Colonic mucosa (tissue), 4 donors: Measurements from ENCODE around the gene FSHR. TPM values are rescaled to one million over a fixed set of nuclear protein-coding genes. Genes with fewer than 3 reads are reported as not detected.

Source experiments
- DNase-seq: peaks from one replicate; pipeline ENCODE4 v3.0.0-alpha.2; 2020
- H3K27ac ChIP-seq: fragments of 200-600 bp; one replicate; pipeline ENCODE4 v1.8.0; 2021
- H3K27me3 ChIP-seq: fragments of 200-600 bp; one replicate; pipeline ENCODE4 v1.8.0; 2021
- H3K36me3 ChIP-seq: fragments of 200-600 bp; one replicate; pipeline ENCODE4 v1.8.0; 2021
- H3K4me1 ChIP-seq: fragments of 200-600 bp; one replicate; pipeline ENCODE4 v1.8.0; 2021; ENCODE audit warnings: mild to moderate bottlenecking
- H3K4me3 ChIP-seq: fragments of 200-600 bp; one replicate; pipeline ENCODE4 v1.8.0; 2021
- H3K9ac ChIP-seq, 2 donors: one replicate each; pipeline ENCODE4 v1.7.0; 2013; ENCODE audit warnings: control low read depth in 2 of 2, low read depth in 2 of 2, low read length in 2 of 2
- H3K9me3 ChIP-seq: fragments of 200-600 bp; one replicate; pipeline ENCODE4 v1.8.0; 2021
- intact Hi-C: fragments of 100-400 bp; cut with DNase I; formaldehyde crosslinking; loops from one replicate; pipeline ENCODE4 v1.14.1; 2022
- total RNA-seq, 2 donors: library from RNA; stranded (reverse); fragmentation: NEBNext Ultra II Directional in 1 of 2; extraction: Animal tissue kit (Norgen Biotek cat#: 25700) in 1 of 2; gene quantifications; one replicate each; pipeline ENCODE4 v1.2.1, GENCODE V29; 2021
- TF ChIP-seq, protein P1 (sequence below): fragments of 200-600 bp; IDR thresholded peaks from one replicate; pipeline ENCODE4 v1.8.0; 2022; ENCODE audit warnings: antibody characterized with exemption, mild to moderate bottlenecking
- donor health status: healthy.
- donor health status: DM: no; HTN: no; CAD: no.
- donor health status: DM: no; HTN: no; CAD: no.

The FSHR gene
- total RNA-seq, 2 donors from 2014 or later, result not detected

DNA sequence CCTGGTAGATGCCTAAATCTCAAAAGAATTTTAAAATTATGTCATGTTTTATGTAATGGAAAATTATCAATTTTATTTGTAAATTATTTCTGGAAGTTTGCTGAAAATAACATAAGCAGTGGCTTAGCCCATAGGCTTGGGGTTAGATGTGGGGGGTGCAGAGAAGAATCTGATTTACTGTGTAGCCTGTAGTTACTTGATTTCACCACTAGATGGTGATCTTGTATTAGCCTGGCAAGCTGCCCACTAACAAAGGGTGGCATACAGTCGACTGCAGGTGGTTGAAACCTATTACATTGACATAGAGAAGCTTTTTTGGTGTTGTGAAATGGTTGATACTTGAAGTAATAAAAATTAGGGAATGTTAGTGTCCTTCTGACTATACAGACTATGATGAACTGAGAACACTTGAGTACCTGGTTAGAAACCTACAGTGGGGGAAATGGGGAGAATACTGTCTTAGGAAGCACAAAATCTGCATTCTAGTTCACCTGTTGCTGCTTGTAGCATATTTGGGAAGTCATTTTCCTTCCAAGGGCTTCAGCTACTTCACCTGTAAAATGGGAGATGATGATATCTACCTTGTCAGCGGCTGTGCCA is 207.8 kb downstream of the FSHR start:
- intact Hi-C loops, result loop anchor here (5.0 to 10.0 kb wide), 3 partner anchors 546 to 1546 kb away; no protein-coding TSS in a partner anchor

DNA sequence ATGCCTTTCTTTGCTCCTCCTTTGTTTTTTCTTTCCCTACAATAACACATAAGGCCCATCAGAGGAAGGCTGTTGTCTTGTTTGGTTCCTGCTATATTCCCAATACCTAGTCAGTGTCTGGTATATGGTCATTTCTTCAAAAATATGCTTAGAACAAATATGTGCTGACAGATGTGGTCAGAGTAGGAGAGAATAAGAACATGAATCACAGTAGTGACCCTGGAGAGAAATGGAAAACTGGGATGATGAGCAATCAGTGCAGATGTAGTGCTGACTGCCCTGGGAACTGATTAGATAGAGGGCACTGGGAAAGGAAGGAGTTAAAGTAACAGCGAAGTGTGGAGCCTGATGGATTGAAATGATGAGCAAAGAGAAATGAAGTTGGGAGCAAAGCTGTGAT is 209.4 kb downstream of the FSHR start:
- Histone ChIP-seq H3K4me1 (no peaks in the 10 kb centered on the region), H3K27me3 (no peaks in the 10 kb centered on the region), H3K9ac (no peak overlapping the region), H3K36me3 (no peaks in the 10 kb centered on the region), H3K9me3 (no peaks in the 10 kb centered on the region), H3K27ac (no peak overlapping the region), H3K4me3 (no peak overlapping the region)
- intact Hi-C loops, result loop anchor here (5.0 to 10.0 kb wide), 3 partner anchors 547 to 1547 kb away; no protein-coding TSS in a partner anchor
- DNase-seq, result no peak
- TF ChIP-seq, protein P1, sequence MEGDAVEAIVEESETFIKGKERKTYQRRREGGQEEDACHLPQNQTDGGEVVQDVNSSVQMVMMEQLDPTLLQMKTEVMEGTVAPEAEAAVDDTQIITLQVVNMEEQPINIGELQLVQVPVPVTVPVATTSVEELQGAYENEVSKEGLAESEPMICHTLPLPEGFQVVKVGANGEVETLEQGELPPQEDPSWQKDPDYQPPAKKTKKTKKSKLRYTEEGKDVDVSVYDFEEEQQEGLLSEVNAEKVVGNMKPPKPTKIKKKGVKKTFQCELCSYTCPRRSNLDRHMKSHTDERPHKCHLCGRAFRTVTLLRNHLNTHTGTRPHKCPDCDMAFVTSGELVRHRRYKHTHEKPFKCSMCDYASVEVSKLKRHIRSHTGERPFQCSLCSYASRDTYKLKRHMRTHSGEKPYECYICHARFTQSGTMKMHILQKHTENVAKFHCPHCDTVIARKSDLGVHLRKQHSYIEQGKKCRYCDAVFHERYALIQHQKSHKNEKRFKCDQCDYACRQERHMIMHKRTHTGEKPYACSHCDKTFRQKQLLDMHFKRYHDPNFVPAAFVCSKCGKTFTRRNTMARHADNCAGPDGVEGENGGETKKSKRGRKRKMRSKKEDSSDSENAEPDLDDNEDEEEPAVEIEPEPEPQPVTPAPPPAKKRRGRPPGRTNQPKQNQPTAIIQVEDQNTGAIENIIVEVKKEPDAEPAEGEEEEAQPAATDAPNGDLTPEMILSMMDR, result no peak

More for the DNA sequence above, 207.8 kb downstream of the FSHR start:
- no peaks in the 10 kb centered on the region for H3K27me3 ChIP-seq
- TF ChIP-seq, protein P1, result peak; percentile 97
- H3K9ac ChIP-seq, result no peak overlapping the region
- no peak overlapping the region for H3K27ac ChIP-seq
- no peak overlapping the region for H3K4me3 ChIP-seq
- no peaks in the 10 kb centered on the region for H3K36me3 ChIP-seq
- H3K4me1 ChIP-seq, result no peaks in the 10 kb centered on the region
- no peaks in the 10 kb centered on the region for H3K9me3 ChIP-seq
- peak; percentile 39 for DNase-seq

DNA sequence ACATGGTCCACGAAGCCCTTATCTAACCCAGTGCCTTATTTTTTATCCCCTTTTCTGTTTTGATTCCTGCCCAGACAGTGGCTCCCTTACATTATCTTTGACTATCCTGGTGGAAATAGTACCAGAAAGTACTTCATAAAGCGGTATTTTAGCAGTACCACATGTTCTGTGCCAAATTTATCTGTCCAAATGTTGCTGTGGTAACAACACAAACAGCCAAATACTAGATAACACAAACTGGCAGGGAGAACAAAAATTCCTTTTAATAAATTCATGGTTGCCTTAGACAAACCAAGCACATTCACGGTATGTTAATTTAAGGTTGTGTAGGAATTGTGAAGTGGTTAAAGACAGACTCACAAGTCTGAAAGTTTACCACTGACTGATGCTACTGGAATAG is 210.9 kb downstream of the FSHR start:
- H3K36me3 ChIP-seq, result no peaks in the 10 kb centered on the region
- TF ChIP-seq, protein P1, result no peak
- H3K4me1 ChIP-seq, result no peaks in the 10 kb centered on the region
- H3K9me3 ChIP-seq, result no peaks in the 10 kb centered on the region
- no peaks in the 10 kb centered on the region for H3K27me3 ChIP-seq
- H3K9ac ChIP-seq, result no peak overlapping the region
- no peak overlapping the region for H3K4me3 ChIP-seq
- no peak overlapping the region for H3K27ac ChIP-seq
- no peak for DNase-seq
- intact Hi-C loops, result loop anchor here (10.0 kb wide), 1 partner anchor 1191 kb away; no protein-coding TSS in a partner anchor

DNA sequence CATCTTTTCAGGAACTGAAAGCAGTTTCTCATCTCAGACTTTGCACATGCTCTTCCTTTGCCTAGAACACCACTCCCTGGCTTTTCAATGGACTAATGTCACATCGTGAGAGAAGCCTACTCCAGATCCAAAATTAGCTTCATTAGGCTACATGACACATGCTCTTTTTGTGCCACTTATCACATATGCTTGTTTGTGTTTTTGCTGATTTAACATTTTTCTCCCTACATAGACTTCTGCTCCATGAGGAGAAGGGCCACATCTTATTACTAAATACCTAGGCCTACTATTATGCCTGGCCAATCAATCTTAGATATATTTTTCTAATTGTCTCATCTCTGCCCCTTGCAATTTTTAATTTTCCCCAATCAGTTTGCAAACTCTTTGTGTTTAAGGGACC is 212.4 kb downstream of the FSHR start:
- intact Hi-C loops, result loop anchor here (10.0 kb wide), 1 partner anchor 1193 kb away; no protein-coding TSS in a partner anchor
- Histone ChIP-seq H3K36me3 (no peaks in the 10 kb centered on the region), H3K27me3 (no peaks in the 10 kb centered on the region), H3K9ac (no peak overlapping the region), H3K4me1 (no peaks in the 10 kb centered on the region), H3K27ac (no peak overlapping the region), H3K9me3 (no peaks in the 10 kb centered on the region), H3K4me3 (no peak overlapping the region)
- no peak for DNase-seq
- TF ChIP-seq, protein P1, result no peak

DNA sequence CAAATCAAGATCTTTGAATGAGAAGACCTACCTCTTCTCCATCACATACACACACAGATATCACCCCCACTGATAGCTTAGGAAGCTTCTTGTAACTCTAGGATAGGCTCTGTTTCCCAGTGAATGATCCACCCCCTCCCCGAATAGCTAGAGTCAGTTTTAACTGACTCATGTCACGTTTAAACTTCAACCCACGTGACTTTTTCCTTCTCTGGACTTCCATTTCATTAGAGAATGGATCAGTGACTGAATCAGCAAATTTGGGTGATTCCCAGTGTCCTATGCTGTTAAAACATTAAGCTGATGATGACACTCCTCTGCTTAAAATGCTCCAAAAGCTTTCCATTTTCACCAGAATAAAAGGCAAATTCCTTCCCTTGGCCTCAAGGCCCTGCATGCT is 212.9 kb downstream of the FSHR start:
- Histone ChIP-seq H3K36me3 (no peaks in the 10 kb centered on the region), H3K4me3 (no peak overlapping the region), H3K9ac (no peak overlapping the region), H3K27ac (no peak overlapping the region), H3K9me3 (no peaks in the 10 kb centered on the region), H3K4me1 (no peaks in the 10 kb centered on the region), H3K27me3 (no peaks in the 10 kb centered on the region)
- intact Hi-C loops, result loop anchor here (10.0 kb wide), 1 partner anchor 1193 kb away; no protein-coding TSS in a partner anchor
- TF ChIP-seq, protein P1, result no peak
- no peak for DNase-seq
